Caco-2 (cell line): Measurements from ENCODE around the gene OR4B1. TPM values are rescaled to one million over a fixed set of nuclear protein-coding genes. Genes with fewer than 3 reads are reported as not detected.
A peak's percentile ranks its signal among the peaks of the same experiment; 100 is the strongest.
"Not testable (repeated sequence)": the region's sequence is repeated elsewhere in the genome, so short reads cannot be mapped to it uniquely, and the experiment has no call there.

Experiments
- BruUV-seq: library from RNA; stranded (reverse); fragments of 400-500 nt; replicated peaks from 2 replicates; lab custom pipeline; 2021; lab: Mats Ljungman, UMichigan
- CTCF ChIA-PET: fragments of 300-600 bp; sonication (Branson Sonifier 250); formaldehyde crosslinking; loops from one replicate; lab custom pipeline; 2022; ENCODE audit warnings: antibody characterized with exemption; lab: Charles Lee
- POLR2A ChIA-PET: fragments of 300-600 bp; sonication (Branson Sonifier 250); formaldehyde crosslinking; loops from one replicate; lab custom pipeline; 2022; ENCODE audit warnings: antibody characterized with exemption; lab: Charles Lee
- DNase-seq, 2 experiments: peaks; one replicate each; pipeline versions ENCODE4 v3.0.0 to v3.0.0-alpha.2; 2020 to 2022
- H3K27me3 ChIP-seq: replicated peaks from 2 replicates; pipeline ENCODE4 v1.6.0; 2011; ENCODE audit warnings: low read length; ENCODE audit not compliant: control insufficient read depth, insufficient read depth
- H3K36me3 ChIP-seq: 2 replicates; pipeline ENCODE4 v1.5.1; 2011; ENCODE audit warnings: low read length; ENCODE audit not compliant: control insufficient read depth, insufficient read depth
- H3K4me1 ChIP-seq: fragments of 250-450 bp; sonication (Bioruptor Pico); 2 replicates; pipeline ENCODE4 v1.5.1; 2020; ENCODE audit warnings: mild to moderate bottlenecking
- H3K4me3 ChIP-seq: 2 replicates; pipeline ENCODE4 v1.5.1; 2011; ENCODE audit warnings: low read depth, mild to moderate bottlenecking, control low read depth, low read length
- H3K9me3 ChIP-seq: fragments of 250-450 bp; sonication (Bioruptor Pico); 2 replicates; pipeline ENCODE4 v1.5.1; 2020; ENCODE audit warnings: mild to moderate bottlenecking, moderate library complexity
- H3K27ac Mint-ChIP-seq: one replicate; pipeline ENCODE4 v1.8.0; 2022; ENCODE audit warnings: mixed read lengths; ENCODE audit not compliant: unreplicated experiment
- H3K27me3 Mint-ChIP-seq: one replicate; pipeline ENCODE4 v1.8.0; 2022; ENCODE audit warnings: mixed read lengths; ENCODE audit not compliant: insufficient read depth, unreplicated experiment
- H3K36me3 Mint-ChIP-seq: one replicate; pipeline ENCODE4 v1.8.0; 2022; ENCODE audit warnings: mild to moderate bottlenecking, mixed read lengths; ENCODE audit not compliant: insufficient read depth, unreplicated experiment
- H3K4me1 Mint-ChIP-seq: one replicate; pipeline ENCODE4 v1.8.0; 2022; ENCODE audit warnings: low read depth, mixed read lengths; ENCODE audit not compliant: unreplicated experiment
- H3K4me3 Mint-ChIP-seq: one replicate; pipeline ENCODE4 v1.8.0; 2022; ENCODE audit warnings: mild to moderate bottlenecking, moderate library complexity, mixed read lengths; ENCODE audit not compliant: unreplicated experiment
- H3K9me3 Mint-ChIP-seq: one replicate; pipeline ENCODE4 v1.8.0; 2022; ENCODE audit warnings: mixed read lengths; ENCODE audit not compliant: unreplicated experiment
- CTCF ChIP-seq, 2 experiments: fragments of 200-600 bp in 1 of 2; IDR thresholded peaks; 1 replicate in 1 of 2; 2 replicates in 1 of 2; pipeline versions ENCODE4 v1.5.1 to v1.8.0; 2011 to 2022; ENCODE audit warnings: antibody characterized with exemption in 1 of 2, control low read depth in 1 of 2, inconsistent platforms in 1 of 2, low read depth in 1 of 2, low read length in 1 of 2, mild to moderate bottlenecking in 1 of 2, moderate library complexity in 1 of 2; ENCODE audit not compliant: insufficient read depth in 1 of 2, severe bottlenecking in 1 of 2, unreplicated experiment in 1 of 2
- intact Hi-C: fragments of 100-400 bp; cut with micrococcal nuclease; formaldehyde crosslinking; loops from one replicate; pipeline ENCODE4 v1.10.0; 2022; ENCODE audit not compliant: unreplicated experiment
- total RNA-seq: library from RNA; stranded (reverse); gene quantifications from 2 replicates; pipeline ENCODE4 v1.2.3, GENCODE V29; 2022

OR4B1 gene
- total RNA-seq, 1 experiment from 2014 or later: not detected

GRCh38 chr11:48182860-48183526 lies 33.6 kb upstream of the OR4B1 start:
- Mint-ChIP-seq H3K9me3 (no peaks in the 10 kb centered on the region), H3K27ac (no peak overlapping the region), H3K4me1 (no peaks in the 10 kb centered on the region), H3K27me3 (peaks cover 8% of the 10 kb centered on the region), H3K36me3 (no peaks in the 10 kb centered on the region), H3K4me3 (no peak overlapping the region)
- Histone ChIP-seq H3K4me1 (no peaks in the 10 kb centered on the region), H3K27me3 (no peaks in the 10 kb centered on the region), H3K9me3 (no peaks in the 10 kb centered on the region), H3K4me3 (no peak overlapping the region), H3K36me3 (no peaks in the 10 kb centered on the region)
- ChIA-PET POLR2A (no interaction called here), CTCF (no interaction called here)
- TF ChIP-seq CTCF (IDR thresholded peaks at IDR 0.05; ENCODE audit: insufficient read depth in 1 of 2, low read depth in 1 of 2, low read length in 1 of 2, severe bottlenecking in 1 of 2, unreplicated experiment in 1 of 2): no peak
- intact Hi-C loops: no loop called here
- no TSS peak for BruUV-seq
- DNase-seq: no peak

GRCh38 chr11:48184452-48184851 lies 32.2 kb upstream of the OR4B1 start:
- H3K27me3 Mint-ChIP-seq: peaks cover 7% of the 10 kb centered on the region
- BruUV-seq: no TSS peak
- Histone ChIP-seq H3K4me3 (no peak overlapping the region), H3K4me1 (no peaks in the 10 kb centered on the region), H3K27me3 (no peaks in the 10 kb centered on the region), H3K36me3 (no peaks in the 10 kb centered on the region), H3K9me3 (no peaks in the 10 kb centered on the region)
- no peaks in the 10 kb centered on the region for H3K4me1 Mint-ChIP-seq
- no peak overlapping the region for H3K4me3 Mint-ChIP-seq
- no peak overlapping the region for H3K27ac Mint-ChIP-seq
- H3K36me3 Mint-ChIP-seq: no peaks in the 10 kb centered on the region
- DNase-seq: no peak
- CTCF ChIA-PET: interaction anchor here (0.6 kb wide), 1 partner anchor 31 kb away, joined by 3 read pairs; no protein-coding TSS in a partner anchor
- POLR2A ChIA-PET: no interaction called here
- intact Hi-C loops: no loop called here
- no peak for TF ChIP-seq CTCF (IDR thresholded peaks at IDR 0.05; ENCODE audit: insufficient read depth in 1 of 2, low read depth in 1 of 2, low read length in 1 of 2, severe bottlenecking in 1 of 2, unreplicated experiment in 1 of 2)
- no peaks in the 10 kb centered on the region for H3K9me3 Mint-ChIP-seq

- H3K27ac Mint-ChIP-seq, intact Hi-C loops, BruUV-seq, H3K4me3 ChIP-seq, H3K4me1 ChIP-seq, H3K9me3 ChIP-seq, H3K9me3 Mint-ChIP-seq, H3K27me3 ChIP-seq, DNase-seq, POLR2A ChIA-PET, CTCF ChIA-PET, H3K36me3 ChIP-seq, H3K36me3 Mint-ChIP-seq, H3K4me1 Mint-ChIP-seq: not testable (repeated sequence)
- Mint-ChIP-seq H3K4me3 (peak overlapping the region; percentile 31), H3K27me3 (peaks cover 15% of the 10 kb centered on the region)
These were observed 25.5 kb upstream of the OR4B1 start for GRCh38 chr11:48190906-48191654.
